Karpas-422 (cell line): ENCODE measurements around the gene NBPF1. TPM values are rescaled to one million over a fixed set of nuclear protein-coding genes. Genes with fewer than 3 reads are reported as not detected.
"Not testable (repeated sequence)": the region's sequence is repeated elsewhere in the genome, so short reads cannot be mapped to it uniquely, and the experiment has no call there.

ENCODE experiments used
- DNase-seq: peaks from one replicate; pipeline ENCODE4 v3.0.0-alpha.2; 2015
- H2AFZ ChIP-seq: fragments of 200-600 bp; sonication (generic); 2 replicates; pipeline ENCODE4 v1.6.1; 2014; ENCODE audit warnings: antibody characterized with exemption, low read length, mixed read lengths
- H3K27ac ChIP-seq: fragments of 200-600 bp; sonication (generic); 2 replicates; pipeline ENCODE4 v1.5.1; 2014; ENCODE audit warnings: mild to moderate bottlenecking, low read length, moderate library complexity
- H3K27me3 ChIP-seq: fragments of 200-600 bp; sonication (generic); 2 replicates; pipeline ENCODE4 v1.6.1; 2014; ENCODE audit warnings: low read length, mixed read lengths
- H3K36me3 ChIP-seq: fragments of 200-600 bp; sonication (generic); 2 replicates; pipeline ENCODE4 v1.6.1; 2014; ENCODE audit warnings: low read length, mixed read lengths; ENCODE audit not compliant: insufficient read depth
- H3K4me1 ChIP-seq: fragments of 200-600 bp; sonication (generic); 2 replicates; pipeline ENCODE4 v1.6.1; 2014; ENCODE audit warnings: mild to moderate bottlenecking, low read length, mixed read lengths
- H3K4me2 ChIP-seq: fragments of 200-600 bp; sonication (generic); 2 replicates; pipeline ENCODE4 v1.6.1; 2014; ENCODE audit warnings: low read length, low read depth, mild to moderate bottlenecking; ENCODE audit not compliant: poor library complexity, severe bottlenecking
- H3K4me3 ChIP-seq: fragments of 200-600 bp; sonication (generic); 2 replicates; pipeline ENCODE4 v1.5.1; 2014; ENCODE audit warnings: mild to moderate bottlenecking, antibody characterized with exemption, low read length, mixed read lengths
- H3K79me2 ChIP-seq: fragments of 200-600 bp; sonication (generic); 2 replicates; pipeline ENCODE4 v1.6.1; 2014; ENCODE audit warnings: mild to moderate bottlenecking, low read length, mixed read lengths
- H3K9ac ChIP-seq: fragments of 200-600 bp; sonication (generic); 2 replicates; pipeline ENCODE4 v1.6.0; 2014; ENCODE audit warnings: low read length
- H3K9me2 ChIP-seq: fragments of 200-600 bp; sonication (generic), shearing (Covaris generic); replicated peaks from 2 replicates; pipeline ENCODE4 v1.6.0; 2014; ENCODE audit warnings: mild to moderate bottlenecking, low read length, moderate library complexity; ENCODE audit not compliant: insufficient read depth
- H3K9me3 ChIP-seq: fragments of 300-700, 200-600 bp; sonication (generic); 2 replicates; pipeline ENCODE4 v1.6.1; 2014; ENCODE audit warnings: low read length, mixed read lengths
- H4K20me1 ChIP-seq: fragments of 200-600 bp; sonication (generic); 2 replicates; pipeline ENCODE4 v1.6.1; 2014; ENCODE audit warnings: mild to moderate bottlenecking, antibody characterized with exemption, low read length, low read depth; ENCODE audit not compliant: insufficient read depth
- total RNA-seq: library from RNA; depleted of rRNA; stranded (reverse); fragments of >200 nt; shearing (Covaris generic); gene quantifications from 2 replicates; pipeline ENCODE4 v1.2.3, GENCODE V29; 2014; ENCODE audit warnings: low replicate concordance

NBPF1 gene
- total RNA-seq, 1 experiment from 2014 or later = 18.4 TPM

DNA sequence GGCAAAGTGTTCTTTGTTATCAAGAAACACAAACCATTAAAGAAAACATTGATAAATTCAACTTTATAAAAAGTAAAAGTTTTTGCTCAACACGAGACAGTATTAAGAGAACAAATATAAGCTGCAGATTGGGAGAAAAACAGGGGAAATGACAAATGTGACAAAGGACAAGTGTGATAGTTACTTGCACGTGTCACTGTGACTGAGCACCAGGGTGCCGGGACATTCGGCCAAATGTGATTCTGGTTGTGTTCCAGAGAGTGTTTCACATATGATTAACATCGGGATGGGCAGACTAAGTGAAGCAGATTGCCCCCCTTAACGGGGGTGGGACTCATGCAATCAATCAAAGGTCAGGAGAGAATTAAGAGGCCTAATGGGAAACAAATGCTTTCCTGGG is 52.9 kb downstream of the NBPF1 start:
- not testable (repeated sequence) for H3K9ac ChIP-seq, H3K9me2 ChIP-seq, DNase-seq, H4K20me1 ChIP-seq, H3K9me3 ChIP-seq, H3K4me3 ChIP-seq, H3K4me1 ChIP-seq, H3K79me2 ChIP-seq, H3K36me3 ChIP-seq, H3K27ac ChIP-seq, H3K4me2 ChIP-seq, H3K27me3 ChIP-seq, H2AFZ ChIP-seq

GRCh38 chr1:16559688-16560087 is 53.7 kb downstream of the NBPF1 start:
- not testable (repeated sequence) for H2AFZ ChIP-seq, H3K36me3 ChIP-seq, H3K79me2 ChIP-seq, H3K9me3 ChIP-seq, H3K9me2 ChIP-seq, H3K27me3 ChIP-seq, H3K4me3 ChIP-seq, H3K9ac ChIP-seq, H4K20me1 ChIP-seq, H3K4me2 ChIP-seq, H3K27ac ChIP-seq, DNase-seq, H3K4me1 ChIP-seq

DNA sequence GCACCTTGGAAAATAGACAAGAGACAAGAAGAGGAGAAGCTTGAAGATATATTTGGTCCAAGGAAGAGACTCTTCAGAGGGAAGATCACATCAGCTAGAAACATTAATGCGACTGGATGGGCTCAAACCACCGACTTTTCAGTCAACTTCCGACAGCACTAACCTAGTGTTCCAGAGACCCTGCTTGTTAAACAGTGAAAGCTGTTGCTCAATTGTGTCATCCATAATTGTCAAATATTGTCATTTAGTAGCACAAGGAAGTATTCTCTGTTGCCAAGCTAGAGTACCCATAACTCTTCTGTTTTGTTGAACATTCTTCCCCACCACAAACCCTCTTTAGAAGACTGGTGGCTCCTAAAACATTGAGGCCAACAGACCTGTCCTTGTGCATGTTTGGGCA is 56.3 kb downstream of the NBPF1 start:
- not testable (repeated sequence) for H3K9ac ChIP-seq, H3K4me1 ChIP-seq, H3K36me3 ChIP-seq, H3K79me2 ChIP-seq, H2AFZ ChIP-seq, H3K27me3 ChIP-seq, H3K9me2 ChIP-seq, H3K4me2 ChIP-seq, H4K20me1 ChIP-seq, H3K27ac ChIP-seq, DNase-seq, H3K9me3 ChIP-seq, H3K4me3 ChIP-seq

- H3K27me3 ChIP-seq, H3K9me2 ChIP-seq, H3K27ac ChIP-seq, H3K9me3 ChIP-seq, H3K36me3 ChIP-seq, H3K4me1 ChIP-seq, H3K4me3 ChIP-seq, DNase-seq, H4K20me1 ChIP-seq, H3K9ac ChIP-seq, H2AFZ ChIP-seq, H3K79me2 ChIP-seq, H3K4me2 ChIP-seq: not testable (repeated sequence)
Observed at GRCh38 chr1:16553244-16553643, 60.1 kb downstream of the NBPF1 start.

DNA sequence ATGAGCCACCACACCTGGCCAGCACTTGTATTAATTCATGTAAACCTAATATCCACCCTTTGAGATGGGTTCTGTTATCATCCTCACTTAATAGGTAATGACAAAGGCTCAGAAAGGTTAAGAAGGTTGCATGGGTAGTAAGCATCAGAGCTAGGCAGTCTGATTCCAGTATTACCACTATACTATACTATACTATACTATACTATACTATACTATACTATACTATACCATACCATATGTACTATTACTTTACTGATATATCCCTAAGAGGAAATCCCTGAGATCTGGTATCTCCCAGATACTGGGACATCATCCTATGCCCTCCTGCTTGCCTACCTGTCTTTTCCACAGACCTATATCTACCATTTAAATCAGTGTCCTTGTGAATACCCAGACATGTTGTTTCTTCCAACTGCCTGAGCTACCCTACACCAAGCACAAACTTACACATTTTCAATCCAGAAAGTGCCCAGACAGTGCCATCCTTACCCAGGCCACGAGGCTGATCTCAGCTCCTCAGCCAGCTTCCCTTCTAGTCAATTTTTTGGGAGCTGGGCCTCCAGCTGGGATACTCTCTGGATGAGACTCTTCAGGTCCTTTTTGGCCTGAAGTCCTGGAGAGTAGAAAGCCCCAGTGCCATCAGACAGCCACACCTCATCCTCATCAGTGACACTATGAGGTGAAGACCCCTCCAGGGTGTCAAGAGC is 63.0 kb downstream of the NBPF1 start:
- H3K4me2 ChIP-seq, H4K20me1 ChIP-seq, DNase-seq, H3K79me2 ChIP-seq, H3K9me3 ChIP-seq, H3K4me3 ChIP-seq, H2AFZ ChIP-seq, H3K9me2 ChIP-seq, H3K9ac ChIP-seq, H3K36me3 ChIP-seq, H3K27ac ChIP-seq, H3K4me1 ChIP-seq, H3K27me3 ChIP-seq: not testable (repeated sequence)

DNA sequence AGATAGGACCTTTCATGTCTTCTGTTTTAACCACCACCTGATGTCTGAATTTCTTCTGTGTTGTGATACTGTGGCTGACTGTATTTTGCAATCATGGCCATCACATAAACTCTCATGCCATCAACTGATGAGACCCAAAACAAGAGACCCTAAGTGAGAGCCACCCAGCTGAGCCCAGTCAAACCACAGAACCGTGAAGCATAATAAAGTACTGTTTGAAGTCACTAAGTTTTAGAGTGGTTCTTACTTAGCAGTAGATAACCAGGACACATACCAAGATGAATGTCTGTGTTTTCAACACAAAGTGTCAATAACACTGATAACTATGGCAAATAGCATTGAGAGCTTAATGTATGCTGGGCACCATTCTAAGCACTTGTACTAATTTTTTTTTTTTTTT is 63.8 kb downstream of the NBPF1 start:
- DNase-seq, H3K4me1 ChIP-seq, H3K9me3 ChIP-seq, H3K4me2 ChIP-seq, H4K20me1 ChIP-seq, H3K9ac ChIP-seq, H3K36me3 ChIP-seq, H3K27ac ChIP-seq, H3K9me2 ChIP-seq, H3K27me3 ChIP-seq, H3K79me2 ChIP-seq, H3K4me3 ChIP-seq, H2AFZ ChIP-seq: not testable (repeated sequence)

DNA sequence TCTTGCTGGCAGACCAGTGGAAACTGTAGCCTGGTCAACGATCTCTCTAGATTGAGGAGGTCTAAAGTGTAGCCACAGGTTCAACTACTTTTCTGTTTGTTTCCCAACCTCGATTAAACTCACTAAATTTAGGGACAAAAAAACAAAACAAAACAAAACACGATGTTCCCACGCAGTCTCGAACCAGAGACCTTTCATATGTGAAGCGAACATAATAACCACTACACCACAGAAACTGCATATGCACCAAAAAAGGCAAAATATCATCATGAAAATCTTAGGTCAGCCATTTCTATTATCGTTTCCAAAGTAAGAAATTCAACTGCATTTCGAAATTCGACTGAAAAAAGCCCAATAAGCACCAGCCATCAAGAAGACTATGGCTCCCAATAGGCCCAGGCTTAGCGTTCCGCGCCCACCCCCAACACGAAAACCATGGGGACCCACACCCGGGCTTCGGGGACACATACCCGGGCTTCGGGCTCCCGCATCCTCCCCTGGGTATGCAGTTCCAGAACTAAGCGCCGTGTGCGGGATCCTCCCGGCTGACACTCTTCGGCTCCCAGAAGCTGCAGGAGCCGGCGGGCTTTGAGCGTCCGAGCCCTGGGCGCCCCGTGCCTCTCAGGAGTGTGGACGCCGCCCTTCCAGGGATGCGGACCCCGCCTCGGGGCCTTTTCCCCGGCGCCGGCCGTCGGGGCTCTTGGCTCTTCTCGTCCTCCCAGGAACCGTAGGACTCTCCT is 65.7 kb downstream of the NBPF1 start:
- not testable (repeated sequence) for H3K27me3 ChIP-seq, H3K4me2 ChIP-seq, H3K79me2 ChIP-seq, H3K9me2 ChIP-seq, H3K4me3 ChIP-seq, H3K27ac ChIP-seq, H3K9me3 ChIP-seq, H2AFZ ChIP-seq, H3K4me1 ChIP-seq, H4K20me1 ChIP-seq, H3K36me3 ChIP-seq, DNase-seq, H3K9ac ChIP-seq

GRCh38 chr1:16545682-16546095 is 67.7 kb downstream of the NBPF1 start:
- not testable (repeated sequence) for H3K9ac ChIP-seq, H3K36me3 ChIP-seq, DNase-seq, H3K4me3 ChIP-seq, H3K79me2 ChIP-seq, H3K4me2 ChIP-seq, H3K4me1 ChIP-seq, H3K9me2 ChIP-seq, H3K27ac ChIP-seq, H3K27me3 ChIP-seq, H3K9me3 ChIP-seq, H4K20me1 ChIP-seq, H2AFZ ChIP-seq
